ENCODE measurements around the gene MYEOV.

GRCh38 chr11:69272055-69272454 is 21.9 kb upstream of the MYEOV start:
- TF ChIP-seq ZNF274 (IDR thresholded peaks at IDR 0.05; ENCODE audit: borderline replicate concordance, extremely low read depth, low read length), result no peak
- no peak for TF ChIP-seq CTCF (IDR thresholded peaks at IDR 0.05; ENCODE audit: control extremely low read depth in 1 of 3, insufficient read depth in 1 of 3, low read depth in 1 of 3, low read length in 3 of 3)
- TF ChIP-seq RFX5 (IDR thresholded peaks at IDR 0.05; ENCODE audit: borderline replicate concordance, low read depth, low read length), result no peak
- TF ChIP-seq HDAC2 (IDR thresholded peaks at IDR 0.05; ENCODE audit: borderline replicate concordance in 1 of 2, low read depth in 2 of 2, low read length in 2 of 2), result no peak
- no peak for TF ChIP-seq GABPA (IDR thresholded peaks at IDR 0.05; ENCODE audit: borderline replicate concordance, insufficient read depth, low read length)
- no peak for TF ChIP-seq CBX5 (IDR thresholded peaks at IDR 0.05; ENCODE audit: low read depth, low read length)
- no peak for TF ChIP-seq NRF1 (IDR thresholded peaks at IDR 0.05; ENCODE audit: low read depth, low read length)
- no peak for TF ChIP-seq POLR2A (IDR thresholded peaks at IDR 0.05; ENCODE audit: control extremely low read depth in 1 of 2, low read depth in 2 of 2, low read length in 2 of 2)
- TF ChIP-seq POLR2AphosphoS5 (IDR thresholded peaks at IDR 0.05; ENCODE audit: low read depth, low read length), result no peak
- no peak for TF ChIP-seq CTBP2 (IDR thresholded peaks at IDR 0.05; ENCODE audit: borderline replicate concordance, insufficient read depth, insufficient read length, low read length)
- no peak for TF ChIP-seq RAD21 (IDR thresholded peaks at IDR 0.05 in 1 of 2, conservative IDR thresholded peaks at IDR 0.05 in 1 of 2; ENCODE audit: low read depth in 2 of 2, low read length in 2 of 2)
- no peak for TF ChIP-seq KDM1A (IDR thresholded peaks at IDR 0.05; ENCODE audit: borderline replicate concordance, low read length)
- no peak for TF ChIP-seq SUZ12 (IDR thresholded peaks at IDR 0.05; ENCODE audit: low read length)
- no peak for TF ChIP-seq ATF2 (IDR thresholded peaks at IDR 0.05; ENCODE audit: low read length)

Measured in H1 (cell line).